HG03280 (cell line): ENCODE data around the gene ANKRD13D.

Experiments
- ATAC-seq: cut with Tn5 transposase; IDR thresholded peaks from one replicate; pipeline ENCODE4 v1.9.1; 2021; ENCODE audit warnings: mild to moderate bottlenecking, moderate library complexity; ENCODE audit not compliant: unreplicated experiment

Gene ANKRD13D

GRCh38 chr11:67302571-67303131, 13.5 kb downstream of the ANKRD13D start:
- no peak for ATAC-seq

- no peak for ATAC-seq
Measured at GRCh38 chr11:67303132-67303834, 14.2 kb downstream of the ANKRD13D start, which contains the start of gene SSH3. Gene SSH3 (plus strand): TSS chr11:67303530. CDS start chr11:67303626, 96 bp downstream.

- no peak for ATAC-seq
Measured at GRCh38 chr11:67303835-67304411, 14.8 kb downstream of the ANKRD13D start.

GRCh38 chr11:67304511-67305113, 15.5 kb downstream of the ANKRD13D start:
- ATAC-seq, result no peak

- ATAC-seq, result no peak
Measured at GRCh38 chr11:67306769-67307544, 17.9 kb downstream of the ANKRD13D start.

GRCh38 chr11:67307545-67308001, 18.5 kb downstream of the ANKRD13D start:
- ATAC-seq, result no peak

- ATAC-seq, result no peak
Measured at GRCh38 chr11:67308031-67308866, 19.1 kb downstream of the ANKRD13D start.

GRCh38 chr11:67309166-67309565, 20.1 kb downstream of the ANKRD13D start:
- ATAC-seq, result no peak

- no peak for ATAC-seq
Measured at GRCh38 chr11:67309661-67310061, 20.6 kb downstream of the ANKRD13D start.

- no peak for ATAC-seq
Measured at GRCh38 chr11:67310246-67311050, 21.3 kb downstream of the ANKRD13D start.

GRCh38 chr11:67311051-67311555, 22.0 kb downstream of the ANKRD13D start:
- ATAC-seq, result no peak

- no peak for ATAC-seq
Measured at GRCh38 chr11:67311556-67312082, 22.5 kb downstream of the ANKRD13D start.

GRCh38 chr11:67312187-67313021, 23.3 kb downstream of the ANKRD13D start:
- ATAC-seq, result no peak

GRCh38 chr11:67313125-67313890, 24.2 kb downstream of the ANKRD13D start:
- no peak for ATAC-seq

- no peak for ATAC-seq
Measured at GRCh38 chr11:67314218-67314617, 25.1 kb downstream of the ANKRD13D start.

- ATAC-seq, result no peak
Measured at GRCh38 chr11:67315325-67315909, 26.3 kb downstream of the ANKRD13D start.

- ATAC-seq, result no peak
Measured at GRCh38 chr11:67316882-67317204, 27.7 kb downstream of the ANKRD13D start.
